SK-N-SH (cell line): ENCODE measurements around the gene TEPSIN.

Experiments used
- CHD2 ChIP-seq: fragments of 150-350 bp; IDR thresholded peaks from 2 replicates; pipeline ENCODE4 v1.6.1; 2018; ENCODE audit warnings: low read length; ENCODE audit not compliant: partially characterized antibody
- EP300 ChIP-seq, 2 experiments: IDR thresholded peaks; 2 replicates each; pipeline versions ENCODE4 v1.4.0 to v1.6.1; 2012; ENCODE audit warnings: borderline replicate concordance in 1 of 2, low read depth in 1 of 2, low read length in 1 of 2
- EZH2phosphoT487 ChIP-seq: fragments of 200-600 bp; sonication (generic); IDR thresholded peaks from 2 replicates; pipeline ENCODE4 v1.6.1; 2017; ENCODE audit warnings: low read depth, mixed run types, mild to moderate bottlenecking, antibody characterized with exemption, moderate library complexity, borderline replicate concordance
- FOXJ3 ChIP-seq: sonication (generic); formaldehyde crosslinking; IDR thresholded peaks from 2 replicates; pipeline ENCODE4 v1.5.1; 2020; ENCODE audit warnings: mild to moderate bottlenecking, missing genetic modification reagents
- JUND ChIP-seq: IDR thresholded peaks from 2 replicates; pipeline ENCODE4 v1.4.0; 2012
- SIN3A ChIP-seq: IDR thresholded peaks from 2 replicates; pipeline ENCODE4 v1.6.1; 2012; ENCODE audit warnings: low read depth, mild to moderate bottlenecking, low read length, moderate library complexity, borderline replicate concordance
- TEAD4 ChIP-seq: IDR thresholded peaks from 2 replicates; pipeline ENCODE4 v1.4.0; 2012; ENCODE audit warnings: mild to moderate bottlenecking, borderline replicate concordance; ENCODE audit not compliant: insufficient read depth
- USF1 ChIP-seq: IDR thresholded peaks from 2 replicates; pipeline ENCODE4 v1.4.0; 2012; ENCODE audit warnings: low read depth, borderline replicate concordance
- TF ChIP-seq, protein P1 (sequence below): fragments of 200-600 bp; sonication (generic); IDR thresholded peaks from 2 replicates; pipeline ENCODE4 v1.6.1; 2017; ENCODE audit warnings: antibody characterized with exemption, mild to moderate bottlenecking, moderate library complexity
- TF ChIP-seq, protein P2 (sequence below): IDR thresholded peaks from 2 replicates; pipeline ENCODE4 v1.4.0; 2012; ENCODE audit warnings: low read depth

GRCh38 chr17:81189016-81189415 lies 49.8 kb downstream of the TEPSIN start:
- TF ChIP-seq CHD2 = no peak
- no peak for TF ChIP-seq JUND
- TF ChIP-seq, protein P1, sequence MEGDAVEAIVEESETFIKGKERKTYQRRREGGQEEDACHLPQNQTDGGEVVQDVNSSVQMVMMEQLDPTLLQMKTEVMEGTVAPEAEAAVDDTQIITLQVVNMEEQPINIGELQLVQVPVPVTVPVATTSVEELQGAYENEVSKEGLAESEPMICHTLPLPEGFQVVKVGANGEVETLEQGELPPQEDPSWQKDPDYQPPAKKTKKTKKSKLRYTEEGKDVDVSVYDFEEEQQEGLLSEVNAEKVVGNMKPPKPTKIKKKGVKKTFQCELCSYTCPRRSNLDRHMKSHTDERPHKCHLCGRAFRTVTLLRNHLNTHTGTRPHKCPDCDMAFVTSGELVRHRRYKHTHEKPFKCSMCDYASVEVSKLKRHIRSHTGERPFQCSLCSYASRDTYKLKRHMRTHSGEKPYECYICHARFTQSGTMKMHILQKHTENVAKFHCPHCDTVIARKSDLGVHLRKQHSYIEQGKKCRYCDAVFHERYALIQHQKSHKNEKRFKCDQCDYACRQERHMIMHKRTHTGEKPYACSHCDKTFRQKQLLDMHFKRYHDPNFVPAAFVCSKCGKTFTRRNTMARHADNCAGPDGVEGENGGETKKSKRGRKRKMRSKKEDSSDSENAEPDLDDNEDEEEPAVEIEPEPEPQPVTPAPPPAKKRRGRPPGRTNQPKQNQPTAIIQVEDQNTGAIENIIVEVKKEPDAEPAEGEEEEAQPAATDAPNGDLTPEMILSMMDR = no peak
- TF ChIP-seq EP300 (IDR thresholded peaks at IDR 0.05; ENCODE audit: borderline replicate concordance in 1 of 2, low read depth in 1 of 2, low read length in 1 of 2) = no peak
- TF ChIP-seq TEAD4 = no peak
- TF ChIP-seq FOXJ3 = no peak
- no peak for TF ChIP-seq USF1
- no peak for TF ChIP-seq SIN3A
- no peak for TF ChIP-seq EZH2phosphoT487
- TF ChIP-seq, protein P2, sequence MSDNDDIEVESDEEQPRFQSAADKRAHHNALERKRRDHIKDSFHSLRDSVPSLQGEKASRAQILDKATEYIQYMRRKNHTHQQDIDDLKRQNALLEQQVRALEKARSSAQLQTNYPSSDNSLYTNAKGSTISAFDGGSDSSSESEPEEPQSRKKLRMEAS = no peak
